ENCODE data around the gene NAA10. TPM values are rescaled to one million over a fixed set of nuclear protein-coding genes. Genes with fewer than 3 reads are reported as not detected.

The NAA10 gene
- total RNA-seq, 4 donors from 2014 or later = 85.7 to 101 (median 90.7) TPM

DNA sequence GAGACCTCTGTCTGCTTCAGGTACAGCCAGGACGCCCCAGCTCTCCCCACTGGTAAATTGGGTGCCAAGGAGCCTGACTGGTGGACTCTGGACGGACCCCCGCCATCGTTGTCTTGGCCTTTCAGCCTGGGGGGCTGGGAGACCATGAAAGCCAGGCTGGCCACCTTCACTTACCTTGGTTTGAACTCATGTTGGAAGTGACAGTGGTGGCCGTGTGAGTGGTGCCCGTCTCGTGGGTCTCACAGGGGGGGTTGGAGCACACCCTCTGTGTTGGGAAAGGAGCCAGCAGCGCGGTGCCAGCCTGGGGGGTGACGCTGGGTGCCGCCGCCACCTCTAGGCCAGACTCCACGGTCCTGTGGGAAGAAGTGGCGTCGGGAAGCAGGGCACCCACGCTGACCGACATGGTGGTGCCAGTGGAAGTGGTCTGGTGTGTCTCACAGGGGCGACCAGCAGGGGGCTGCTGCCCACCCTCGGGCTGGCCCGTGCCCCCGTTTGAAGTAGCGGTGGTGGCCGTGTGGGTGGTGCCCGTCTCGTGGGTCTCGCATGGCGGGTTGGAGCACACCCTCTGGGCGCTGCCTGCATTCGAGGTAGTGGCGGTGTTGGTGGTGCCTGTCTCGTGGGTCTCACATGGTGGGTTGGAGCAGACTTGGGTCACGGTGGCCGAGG, 19.2 kb upstream of the NAA10 start:
- DNase-seq (ENCODE audit: low spot score) = no peak
- no peak for ATAC-seq (ENCODE audit: low FRiP score)
- TF ChIP-seq, protein P1, sequence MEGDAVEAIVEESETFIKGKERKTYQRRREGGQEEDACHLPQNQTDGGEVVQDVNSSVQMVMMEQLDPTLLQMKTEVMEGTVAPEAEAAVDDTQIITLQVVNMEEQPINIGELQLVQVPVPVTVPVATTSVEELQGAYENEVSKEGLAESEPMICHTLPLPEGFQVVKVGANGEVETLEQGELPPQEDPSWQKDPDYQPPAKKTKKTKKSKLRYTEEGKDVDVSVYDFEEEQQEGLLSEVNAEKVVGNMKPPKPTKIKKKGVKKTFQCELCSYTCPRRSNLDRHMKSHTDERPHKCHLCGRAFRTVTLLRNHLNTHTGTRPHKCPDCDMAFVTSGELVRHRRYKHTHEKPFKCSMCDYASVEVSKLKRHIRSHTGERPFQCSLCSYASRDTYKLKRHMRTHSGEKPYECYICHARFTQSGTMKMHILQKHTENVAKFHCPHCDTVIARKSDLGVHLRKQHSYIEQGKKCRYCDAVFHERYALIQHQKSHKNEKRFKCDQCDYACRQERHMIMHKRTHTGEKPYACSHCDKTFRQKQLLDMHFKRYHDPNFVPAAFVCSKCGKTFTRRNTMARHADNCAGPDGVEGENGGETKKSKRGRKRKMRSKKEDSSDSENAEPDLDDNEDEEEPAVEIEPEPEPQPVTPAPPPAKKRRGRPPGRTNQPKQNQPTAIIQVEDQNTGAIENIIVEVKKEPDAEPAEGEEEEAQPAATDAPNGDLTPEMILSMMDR (IDR thresholded peaks at IDR 0.05) = no peak

DNA sequence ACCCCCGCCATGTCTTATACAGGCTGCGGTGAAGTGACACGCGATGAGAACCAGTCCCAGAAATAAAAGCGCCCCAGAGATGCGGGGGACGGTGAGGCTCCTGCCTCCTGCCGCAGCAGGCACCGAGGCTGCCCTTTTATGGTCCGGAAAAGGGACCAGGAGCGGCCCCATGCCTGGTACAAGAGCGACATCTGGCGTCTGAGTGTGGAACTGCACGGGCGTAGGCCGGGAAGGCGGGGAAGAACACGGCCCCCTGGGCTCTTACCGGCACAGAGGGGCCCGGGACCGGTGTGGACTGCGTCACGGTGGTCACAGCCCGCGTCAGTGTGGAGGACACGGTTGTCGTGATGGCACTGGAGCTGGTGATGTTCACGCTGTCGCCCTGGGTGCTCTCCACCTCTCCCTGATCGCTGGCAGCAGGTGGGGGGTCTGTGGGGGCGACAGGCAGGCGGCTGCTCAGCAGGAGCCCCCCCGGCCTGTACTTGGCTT, 18.5 kb upstream of the NAA10 start:
- TF ChIP-seq, protein P1 (IDR thresholded peaks at IDR 0.05) = peak in 2 of 3 donors; percentile 65 to 88
- peak; percentile 52 for ATAC-seq (ENCODE audit: low FRiP score)
- peak; percentile 75 for DNase-seq (ENCODE audit: low spot score)

DNA sequence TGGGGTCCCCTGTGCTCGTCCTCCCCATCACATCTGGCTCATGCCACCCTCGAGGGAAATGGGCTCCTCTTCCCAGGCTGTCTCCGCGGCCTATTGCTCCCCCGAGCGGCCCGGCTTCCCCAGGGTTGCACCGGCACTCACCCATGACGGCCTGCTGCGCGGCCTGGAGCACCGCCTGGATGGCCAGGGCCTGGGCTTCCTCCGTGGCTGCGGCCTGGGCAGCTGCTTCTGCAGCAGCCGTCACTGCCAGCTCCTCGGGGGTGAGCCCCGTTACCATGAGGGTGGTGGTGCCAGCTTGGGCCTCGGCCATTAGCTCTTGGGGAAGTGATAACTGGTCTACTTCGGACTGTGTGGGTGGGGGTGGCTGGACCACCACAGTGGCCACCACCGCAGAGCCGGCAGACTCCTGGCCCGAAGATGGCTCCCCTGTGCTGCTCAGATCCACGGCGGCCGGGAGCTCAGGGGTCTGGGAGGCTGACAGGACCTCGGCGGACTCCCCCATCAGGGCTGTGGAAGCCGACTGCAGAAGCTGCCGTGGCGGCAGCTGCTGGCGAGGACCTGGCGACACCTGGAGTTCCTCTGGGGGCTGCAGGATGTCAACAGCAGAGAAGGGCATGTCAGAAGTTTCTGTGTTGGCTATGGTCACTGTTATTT, 17.7 kb upstream of the NAA10 start:
- TF ChIP-seq, protein P1 (IDR thresholded peaks at IDR 0.05) = no peak
- DNase-seq (ENCODE audit: low spot score) (no peak), ATAC-seq (ENCODE audit: low FRiP score) (no peak)

DNA sequence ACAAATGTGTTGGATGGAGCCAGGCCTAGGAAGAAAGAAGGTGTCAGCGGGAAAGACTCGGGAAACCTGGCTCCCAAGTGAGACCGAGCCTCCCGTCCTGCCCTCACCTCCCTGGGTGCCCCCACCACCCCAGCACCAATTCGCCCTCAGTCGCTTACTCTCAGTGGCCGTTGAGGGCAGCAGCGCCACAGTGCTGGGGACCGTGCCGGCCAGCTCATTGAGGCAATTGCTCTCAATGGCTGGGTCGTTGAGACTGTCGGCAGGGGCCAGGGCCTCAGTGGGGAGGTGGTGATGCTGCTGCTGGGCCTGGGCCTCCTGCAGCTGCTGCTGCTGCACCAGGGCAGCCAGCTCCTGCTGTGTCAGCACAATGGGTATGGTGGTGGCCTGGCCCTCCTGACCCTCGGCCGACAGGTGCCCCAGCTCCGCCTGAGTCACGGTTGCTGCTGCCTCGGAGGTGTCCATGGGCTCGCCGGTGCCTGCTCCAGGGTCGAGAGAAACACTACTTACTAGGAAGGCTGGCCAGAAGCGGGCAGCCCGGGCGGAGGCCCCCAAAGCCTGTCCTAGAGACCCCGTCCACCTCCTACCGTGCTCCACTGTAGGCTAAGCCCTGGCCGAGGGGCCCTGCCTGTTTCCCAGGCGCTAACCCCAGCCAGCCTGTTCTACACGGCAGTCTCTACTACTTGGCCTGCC, 17.0 kb upstream of the NAA10 start:
- DNase-seq (ENCODE audit: low spot score) (no peak), ATAC-seq (ENCODE audit: low FRiP score) (no peak)
- TF ChIP-seq, protein P1 (IDR thresholded peaks at IDR 0.05) = no peak

DNA sequence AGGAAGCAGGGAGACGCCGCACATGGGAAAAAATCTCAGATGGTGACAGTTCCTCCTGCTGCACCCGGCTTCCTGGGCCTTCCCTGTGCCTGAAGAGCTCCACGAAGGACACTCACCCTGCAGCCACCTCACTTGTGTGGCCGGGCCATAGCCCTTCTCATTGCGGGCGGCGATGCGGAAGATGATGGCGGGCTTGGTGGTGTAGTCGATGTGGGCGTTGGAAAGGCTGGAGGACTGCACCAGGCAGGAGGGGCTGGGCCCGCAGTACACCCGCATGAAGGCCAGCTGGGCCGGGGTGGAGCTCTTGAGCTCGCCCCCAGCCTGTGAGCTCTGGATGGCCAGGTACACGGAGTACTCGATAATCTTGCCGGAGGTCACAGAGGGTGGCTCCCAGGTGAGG, 15.3 kb upstream of the NAA10 start:
- ATAC-seq (ENCODE audit: low FRiP score) (no peak), DNase-seq (ENCODE audit: low spot score) (no peak)
- TF ChIP-seq, protein P1 (IDR thresholded peaks at IDR 0.05) = no peak

DNA sequence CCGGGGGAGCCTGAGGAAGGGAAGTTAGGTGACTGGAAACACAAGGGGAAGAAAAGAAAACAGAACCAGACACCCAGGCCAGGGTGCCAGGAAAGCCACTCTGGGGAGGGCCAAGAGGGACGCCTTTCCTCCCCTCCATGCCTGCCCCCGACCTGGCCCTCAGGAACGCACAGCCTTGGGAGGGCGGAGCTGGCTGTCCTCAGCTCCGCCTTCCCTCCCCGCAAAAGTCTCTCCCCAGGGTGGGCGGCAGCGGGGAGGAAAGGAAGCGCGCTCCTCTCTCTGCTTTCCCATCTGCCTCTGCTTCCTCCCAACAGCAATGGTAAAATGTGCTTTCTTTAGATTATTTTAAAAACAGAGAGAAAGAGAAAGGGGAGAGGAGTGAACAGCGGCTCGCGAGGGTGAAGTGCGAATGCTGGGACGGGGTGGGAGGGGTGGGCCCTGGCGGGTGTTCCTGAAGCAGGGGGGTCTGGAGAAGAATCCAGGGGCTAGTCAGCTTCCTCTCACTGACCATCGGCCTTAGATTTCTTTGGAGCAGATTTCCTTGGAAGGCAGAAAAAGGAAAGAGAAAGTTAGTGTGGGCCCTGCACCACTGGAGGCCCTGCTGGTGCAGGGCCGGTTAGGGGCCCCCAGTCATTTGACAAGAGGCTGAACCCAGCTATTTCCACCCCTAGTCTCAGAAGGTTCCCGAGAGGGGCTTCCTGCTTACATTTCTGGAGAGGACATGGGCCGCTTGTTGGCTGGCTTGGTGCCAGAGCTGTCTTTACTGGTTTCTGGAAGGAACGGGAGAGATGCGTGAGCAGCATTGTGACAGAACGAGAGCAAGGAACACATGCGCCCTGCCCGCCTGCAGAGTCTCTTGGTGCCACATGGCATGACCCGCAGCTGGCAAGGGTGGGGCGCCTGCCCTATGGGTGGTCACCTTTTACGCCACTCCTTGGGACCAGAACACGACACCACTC, 14.3 kb upstream of the NAA10 start:
- ATAC-seq (ENCODE audit: low FRiP score) (no peak), DNase-seq (ENCODE audit: low spot score) (no peak)
- TF ChIP-seq, protein P1 (IDR thresholded peaks at IDR 0.05) = no peak
